ENCODE measurements around the gene VSIG10. TPM values are rescaled to one million over a fixed set of nuclear protein-coding genes. Genes with fewer than 3 reads are reported as not detected.

VSIG10 gene
- total and polyA plus RNA-seq, 2 of the 13 experiments (the other 11 are each of a cell fraction or from before 2014, with no cell fraction given): 25.6 to 42.5 TPM

GRCh38 chr12:118103201-118103600 lies 610 bp downstream of the VSIG10 start (continued):
- TF ChIP-seq ZNF407 (CRISPR knock-in tag; IDR thresholded peaks at IDR 0.05; ENCODE audit: not compliant biosample characterization): no peak
- TF ChIP-seq XRCC5 (optimal IDR thresholded peaks at IDR 0.05; ENCODE audit: low read length): peak; percentile 12
- TF ChIP-seq PAF1 (CRISPR knock-in tag; IDR thresholded peaks at IDR 0.05): no peak
- no peak for TF ChIP-seq ZNF558 (CRISPR knock-in tag; IDR thresholded peaks at IDR 0.05; ENCODE audit: borderline replicate concordance)
- TF ChIP-seq ZFP90 (CRISPR knock-in tag; IDR thresholded peaks at IDR 0.05; ENCODE audit: borderline replicate concordance): 0 out of 2 replicates have a peak, but pooled peaks have one; percentile 8
- TF ChIP-seq RNF219 (CRISPR knock-in tag; IDR thresholded peaks at IDR 0.05): 0 out of 2 replicates have a peak, but pooled peaks have one; percentile 34
- 0 out of 2 replicates have a peak, but pooled peaks have one; percentile 11 for TF ChIP-seq ZNF878 (CRISPR knock-in tag; IDR thresholded peaks at IDR 0.05)
